Measurements from ENCODE around the gene SESN1.

- TF ChIP-seq POLR2A (IDR thresholded peaks at IDR 0.05) (no peak), CTCF (IDR thresholded peaks at IDR 0.05 in 8 of 11, conservative IDR thresholded peaks at IDR 0.05 in 3 of 11) (no peak)
These were observed 13.6 kb downstream of the SESN1 start for GRCh38 chr6:109081026-109081425.
